Measurements from ENCODE around the gene TMEM191C.
"Not testable (repeated sequence)": the region's sequence is repeated elsewhere in the genome, so short reads cannot be mapped to it uniquely, and the experiment has no call there.

Gene TMEM191C

DNA sequence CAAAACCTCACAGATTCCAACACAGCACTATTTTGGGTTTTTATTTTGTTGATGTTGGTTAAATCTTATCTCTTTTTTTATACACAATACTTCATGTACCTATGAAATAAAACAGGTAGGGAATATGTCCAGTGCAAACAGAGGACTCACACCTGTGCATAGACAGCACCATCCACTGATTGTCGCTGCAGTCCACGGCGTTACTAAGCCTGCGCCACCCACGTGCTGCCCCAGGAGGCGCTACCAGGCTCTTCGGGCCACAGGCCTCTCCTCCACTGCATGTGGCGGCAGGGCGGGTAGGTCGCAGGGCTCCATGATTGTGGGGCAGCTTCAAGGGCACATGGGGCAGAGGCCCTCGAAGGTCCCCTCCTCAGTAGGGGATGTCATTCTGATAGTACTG lies 5.8 kb downstream of the TMEM191C start:
- H3K9ac ChIP-seq (ENCODE audit: insufficient read length, low read depth); H3K36me3 ChIP-seq (ENCODE audit: insufficient read depth, insufficient read length, low read length); DNase-seq (ENCODE audit: low read depth, low spot score); H3K9me3 ChIP-seq (ENCODE audit: insufficient read depth, low read length); H3K4me1 ChIP-seq (ENCODE audit: insufficient read depth, insufficient read length); H3K27me3 ChIP-seq (ENCODE audit: insufficient read depth, insufficient read length); H3K4me3 ChIP-seq (ENCODE audit: insufficient read length, low read depth): not testable (repeated sequence)

DNA sequence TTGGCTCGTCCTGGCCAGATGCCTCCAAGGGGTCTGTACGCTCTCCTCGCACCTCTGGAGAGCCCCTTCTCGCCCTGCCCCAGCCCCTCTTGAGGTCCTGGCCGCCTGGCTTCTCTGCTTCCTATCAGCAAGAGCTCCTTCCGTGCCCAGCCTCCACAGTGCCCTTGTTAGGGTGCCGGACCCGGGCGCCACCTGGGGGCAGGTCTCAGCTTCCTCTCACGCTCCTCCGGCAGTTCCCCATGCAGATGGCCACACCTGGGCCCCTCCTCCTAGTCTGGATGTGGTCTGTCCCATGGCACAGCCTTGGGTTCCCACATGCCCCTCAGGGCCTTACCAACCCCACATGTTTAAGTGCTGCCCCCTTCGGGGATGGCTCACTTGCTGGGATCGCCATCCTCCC lies 6.5 kb downstream of the TMEM191C start:
- DNase-seq (ENCODE audit: low read depth, low spot score); H3K36me3 ChIP-seq (ENCODE audit: insufficient read depth, insufficient read length, low read length); H3K4me3 ChIP-seq (ENCODE audit: insufficient read length, low read depth); H3K4me1 ChIP-seq (ENCODE audit: insufficient read depth, insufficient read length); H3K27me3 ChIP-seq (ENCODE audit: insufficient read depth, insufficient read length); H3K9ac ChIP-seq (ENCODE audit: insufficient read length, low read depth); H3K9me3 ChIP-seq (ENCODE audit: insufficient read depth, low read length): not testable (repeated sequence)

DNA sequence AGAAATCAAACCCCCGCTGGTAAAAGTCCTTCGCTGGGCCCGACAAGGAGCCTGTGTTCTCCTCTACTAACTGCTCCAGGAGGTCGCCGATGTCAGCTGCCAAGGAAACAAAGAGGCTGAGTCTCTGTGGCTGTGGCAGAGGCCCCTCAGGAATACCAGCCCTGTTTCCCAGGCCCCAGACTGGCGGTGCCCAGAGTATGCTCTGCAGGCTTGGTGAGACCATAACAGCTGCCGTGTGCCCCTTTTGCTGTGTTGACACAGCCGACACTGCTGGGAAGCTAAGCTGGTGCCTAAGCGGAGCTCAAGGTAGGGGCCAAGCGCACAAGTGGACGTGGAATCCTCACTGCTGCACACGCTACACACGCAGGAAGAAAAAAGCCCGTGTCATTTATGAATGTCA lies 16.9 kb downstream of the TMEM191C start:
- H3K9ac ChIP-seq (ENCODE audit: insufficient read length, low read depth); H3K36me3 ChIP-seq (ENCODE audit: insufficient read depth, insufficient read length, low read length); H3K9me3 ChIP-seq (ENCODE audit: insufficient read depth, low read length); H3K4me1 ChIP-seq (ENCODE audit: insufficient read depth, insufficient read length); H3K27me3 ChIP-seq (ENCODE audit: insufficient read depth, insufficient read length); H3K4me3 ChIP-seq (ENCODE audit: insufficient read length, low read depth); DNase-seq (ENCODE audit: low read depth, low spot score): not testable (repeated sequence)

DNA sequence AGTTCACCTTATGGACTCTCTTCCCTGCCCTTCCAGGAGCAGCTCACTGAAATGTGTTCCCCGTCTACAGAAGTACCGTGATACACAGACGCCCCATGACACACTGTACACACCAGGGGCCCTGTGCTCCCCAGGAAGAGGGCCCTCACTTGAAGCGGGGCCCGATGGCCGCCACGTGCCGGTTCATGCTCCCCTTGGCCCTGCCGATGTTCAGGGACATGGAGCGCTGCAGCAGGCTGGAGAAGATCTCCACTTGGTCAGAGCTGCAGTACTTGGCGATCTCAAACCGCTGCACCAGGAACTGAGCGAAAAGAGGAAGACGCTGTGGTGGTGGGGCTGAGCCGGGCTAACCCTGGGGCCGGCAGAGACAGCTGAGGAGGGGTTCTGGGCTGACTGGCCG lies 20.5 kb downstream of the TMEM191C start:
- not testable (repeated sequence) for DNase-seq (ENCODE audit: low read depth, low spot score); H3K9me3 ChIP-seq (ENCODE audit: insufficient read depth, low read length); H3K9ac ChIP-seq (ENCODE audit: insufficient read length, low read depth); H3K4me3 ChIP-seq (ENCODE audit: insufficient read length, low read depth); H3K36me3 ChIP-seq (ENCODE audit: insufficient read depth, insufficient read length, low read length); H3K27me3 ChIP-seq (ENCODE audit: insufficient read depth, insufficient read length); H3K4me1 ChIP-seq (ENCODE audit: insufficient read depth, insufficient read length)

DNA sequence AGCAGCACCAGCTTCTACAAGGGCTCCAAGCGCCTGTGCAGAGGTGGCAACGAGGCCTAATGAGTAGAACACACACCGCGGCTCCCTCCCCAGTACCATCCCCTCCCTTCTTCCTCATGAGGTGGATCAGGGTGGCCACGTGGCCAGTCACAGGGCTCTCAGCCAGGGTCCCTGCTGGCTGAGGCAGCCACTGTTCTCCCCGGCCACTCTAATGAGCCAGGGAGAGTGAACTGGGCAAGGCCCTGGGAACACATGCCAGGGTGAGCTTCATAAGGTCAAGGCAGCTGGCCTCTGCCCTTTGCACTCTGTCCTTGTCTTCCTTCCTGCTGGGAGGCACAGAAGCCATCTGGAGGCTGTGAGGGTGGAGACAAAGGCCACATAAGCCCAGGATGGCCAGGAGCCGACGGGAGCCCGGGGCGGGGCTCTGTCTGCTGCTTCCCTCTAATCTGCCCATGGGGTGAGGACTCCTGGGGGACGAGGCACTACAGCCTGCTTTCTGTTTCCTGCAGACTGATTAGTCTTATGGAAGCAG lies 22.0 kb downstream of the TMEM191C start:
- DNase-seq (ENCODE audit: low read depth, low spot score) = not testable (repeated sequence)

DNA sequence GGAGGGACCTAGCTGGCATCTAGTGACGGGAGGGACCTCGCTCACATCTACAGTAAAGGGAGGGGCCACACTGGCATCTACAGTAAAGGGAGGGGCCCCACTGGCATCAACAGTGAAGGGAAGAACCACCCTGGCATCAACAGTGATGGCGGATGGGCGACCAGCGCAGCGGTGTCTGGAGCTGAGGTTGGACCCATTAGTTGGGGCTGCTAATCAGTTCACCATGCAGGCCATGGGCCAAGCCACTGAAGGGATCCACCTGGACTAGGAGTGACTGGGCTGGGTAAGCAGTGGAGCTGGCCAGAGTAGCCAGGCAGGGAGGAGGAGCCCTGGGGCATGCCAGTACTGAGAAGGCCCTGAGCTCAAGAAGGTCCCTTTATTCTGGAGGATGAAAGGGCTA lies 23.4 kb downstream of the TMEM191C start:
- H3K4me3 ChIP-seq (ENCODE audit: insufficient read length, low read depth); DNase-seq (ENCODE audit: low read depth, low spot score); H3K9ac ChIP-seq (ENCODE audit: insufficient read length, low read depth); H3K4me1 ChIP-seq (ENCODE audit: insufficient read depth, insufficient read length); H3K36me3 ChIP-seq (ENCODE audit: insufficient read depth, insufficient read length, low read length); H3K9me3 ChIP-seq (ENCODE audit: insufficient read depth, low read length); H3K27me3 ChIP-seq (ENCODE audit: insufficient read depth, insufficient read length): not testable (repeated sequence)

More for the DNA sequence above, 22.0 kb downstream of the TMEM191C start:
- not testable (repeated sequence) for H3K4me1 ChIP-seq (ENCODE audit: insufficient read depth, insufficient read length); H3K9ac ChIP-seq (ENCODE audit: insufficient read length, low read depth); H3K9me3 ChIP-seq (ENCODE audit: insufficient read depth, low read length); H3K4me3 ChIP-seq (ENCODE audit: insufficient read length, low read depth); H3K36me3 ChIP-seq (ENCODE audit: insufficient read depth, insufficient read length, low read length); H3K27me3 ChIP-seq (ENCODE audit: insufficient read depth, insufficient read length)

DNA sequence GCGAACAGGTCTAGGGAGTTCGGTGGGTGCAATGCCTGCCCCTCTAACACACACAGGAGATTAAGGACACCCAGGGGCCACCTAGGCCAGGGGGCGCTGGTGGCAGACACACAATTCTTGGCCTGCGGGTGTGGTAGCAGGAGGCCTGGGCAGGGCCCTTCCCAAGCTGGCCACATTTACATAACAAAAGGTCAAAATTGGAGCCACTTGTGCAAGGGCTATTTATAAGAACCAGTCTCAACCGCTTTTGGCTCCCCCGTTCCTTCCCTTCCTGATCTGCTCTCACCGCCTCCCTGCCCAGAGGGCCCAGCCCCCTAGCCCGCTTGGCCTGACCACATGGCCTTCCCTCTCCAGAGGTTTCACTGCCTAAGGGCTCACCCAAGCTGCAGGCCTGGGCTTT lies 25.1 kb downstream of the TMEM191C start:
- not testable (repeated sequence) for H3K4me1 ChIP-seq (ENCODE audit: insufficient read depth, insufficient read length); H3K36me3 ChIP-seq (ENCODE audit: insufficient read depth, insufficient read length, low read length); H3K9me3 ChIP-seq (ENCODE audit: insufficient read depth, low read length); DNase-seq (ENCODE audit: low read depth, low spot score); H3K4me3 ChIP-seq (ENCODE audit: insufficient read length, low read depth); H3K27me3 ChIP-seq (ENCODE audit: insufficient read depth, insufficient read length); H3K9ac ChIP-seq (ENCODE audit: insufficient read length, low read depth)

DNA sequence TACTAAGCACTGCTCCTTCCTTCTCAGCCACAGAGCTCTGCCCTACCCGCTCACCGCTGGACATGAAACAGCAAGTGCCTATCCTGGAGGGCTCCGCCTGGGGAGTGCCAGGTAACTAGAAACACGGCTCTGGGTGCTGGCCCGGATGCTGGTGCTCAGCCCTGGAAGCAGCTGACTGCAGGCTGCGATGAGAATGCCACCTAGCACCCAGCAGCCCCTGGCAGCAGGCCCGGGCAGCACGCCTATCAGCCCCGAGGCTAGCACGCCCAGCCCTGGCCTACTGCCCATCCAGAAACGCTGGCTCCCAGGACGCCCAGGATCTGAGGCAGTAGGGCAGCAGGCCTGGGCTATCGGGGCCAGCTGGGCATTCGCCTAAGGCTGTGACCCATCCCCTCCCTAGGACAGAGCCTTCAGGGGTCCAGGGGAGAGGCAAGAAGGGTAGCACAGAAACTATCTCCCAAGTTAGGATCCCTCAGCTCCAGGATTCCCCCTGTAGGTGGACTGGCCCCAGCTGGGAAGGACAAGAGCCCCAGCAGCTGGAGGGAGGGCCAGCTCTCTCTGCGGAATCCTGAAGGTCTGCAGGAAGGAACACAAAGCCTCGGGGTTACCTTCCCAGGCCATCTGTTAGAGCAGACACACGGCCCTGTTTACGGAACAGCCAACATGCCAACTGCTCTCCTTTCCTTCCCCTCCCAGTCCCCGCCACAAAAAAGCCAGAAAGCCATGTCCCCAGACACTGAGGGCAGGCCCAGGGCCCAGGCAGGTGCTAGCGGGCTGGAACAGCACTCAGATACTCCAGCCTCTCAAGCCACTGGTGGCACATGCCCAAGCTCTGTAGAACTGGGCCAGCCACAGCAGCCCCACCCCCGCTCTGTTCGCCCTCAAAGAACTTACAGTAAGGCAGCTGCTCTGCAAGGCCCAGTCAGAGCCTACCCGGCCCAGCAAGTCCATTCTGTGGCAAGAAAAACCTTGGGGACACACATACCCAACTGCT lies 26.9 kb downstream of the TMEM191C start:
- H3K4me3 ChIP-seq (ENCODE audit: insufficient read length, low read depth); H3K4me1 ChIP-seq (ENCODE audit: insufficient read depth, insufficient read length); H3K9me3 ChIP-seq (ENCODE audit: insufficient read depth, low read length); DNase-seq (ENCODE audit: low read depth, low spot score); H3K27me3 ChIP-seq (ENCODE audit: insufficient read depth, insufficient read length); H3K36me3 ChIP-seq (ENCODE audit: insufficient read depth, insufficient read length, low read length); H3K9ac ChIP-seq (ENCODE audit: insufficient read length, low read depth): not testable (repeated sequence)

DNA sequence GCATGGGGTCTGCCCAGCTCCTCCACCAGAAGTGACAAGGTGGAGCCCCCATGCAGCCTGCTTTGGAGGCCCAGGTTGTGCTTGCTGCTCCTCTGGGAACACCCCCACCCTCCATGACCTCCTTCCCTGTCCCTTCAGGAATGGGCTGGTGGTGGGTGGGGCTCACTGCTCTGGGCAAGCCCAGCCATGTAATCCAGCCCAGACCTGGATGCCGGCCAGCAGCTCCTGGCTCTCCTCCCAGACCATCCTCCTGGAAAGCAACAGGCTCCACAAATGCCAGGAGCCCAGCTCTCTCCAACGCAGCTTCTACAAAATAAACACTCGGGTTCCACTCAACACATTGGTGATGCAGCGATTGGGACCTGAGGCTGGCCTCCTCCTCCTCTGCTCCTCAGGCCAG lies 30.8 kb downstream of the TMEM191C start:
- not testable (repeated sequence) for DNase-seq (ENCODE audit: low read depth, low spot score); H3K9me3 ChIP-seq (ENCODE audit: insufficient read depth, low read length); H3K36me3 ChIP-seq (ENCODE audit: insufficient read depth, insufficient read length, low read length); H3K9ac ChIP-seq (ENCODE audit: insufficient read length, low read depth); H3K4me3 ChIP-seq (ENCODE audit: insufficient read length, low read depth); H3K4me1 ChIP-seq (ENCODE audit: insufficient read depth, insufficient read length); H3K27me3 ChIP-seq (ENCODE audit: insufficient read depth, insufficient read length)

DNA sequence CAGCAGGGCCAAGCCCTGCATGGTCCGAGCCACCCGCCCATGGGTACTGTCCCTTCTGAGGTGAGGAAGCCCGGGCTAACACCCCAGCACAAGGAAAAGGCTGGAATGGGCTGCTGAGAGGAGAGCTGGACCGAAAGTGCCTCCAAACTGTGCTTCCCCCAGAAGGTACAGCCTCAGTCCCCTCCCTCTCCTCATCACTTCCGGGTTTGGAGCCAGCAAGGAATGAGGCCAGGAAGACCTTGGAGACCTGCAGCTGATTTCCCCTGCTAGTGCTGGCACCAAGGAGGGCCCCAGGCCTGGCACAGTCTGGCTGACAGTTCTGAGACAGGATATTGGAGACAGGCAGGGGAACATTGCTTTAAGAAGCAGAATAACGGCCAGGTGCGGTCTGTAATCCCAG lies 31.3 kb downstream of the TMEM191C start:
- H3K9me3 ChIP-seq (ENCODE audit: insufficient read depth, low read length); H3K4me1 ChIP-seq (ENCODE audit: insufficient read depth, insufficient read length); H3K4me3 ChIP-seq (ENCODE audit: insufficient read length, low read depth); H3K9ac ChIP-seq (ENCODE audit: insufficient read length, low read depth); DNase-seq (ENCODE audit: low read depth, low spot score); H3K27me3 ChIP-seq (ENCODE audit: insufficient read depth, insufficient read length); H3K36me3 ChIP-seq (ENCODE audit: insufficient read depth, insufficient read length, low read length): not testable (repeated sequence)

DNA sequence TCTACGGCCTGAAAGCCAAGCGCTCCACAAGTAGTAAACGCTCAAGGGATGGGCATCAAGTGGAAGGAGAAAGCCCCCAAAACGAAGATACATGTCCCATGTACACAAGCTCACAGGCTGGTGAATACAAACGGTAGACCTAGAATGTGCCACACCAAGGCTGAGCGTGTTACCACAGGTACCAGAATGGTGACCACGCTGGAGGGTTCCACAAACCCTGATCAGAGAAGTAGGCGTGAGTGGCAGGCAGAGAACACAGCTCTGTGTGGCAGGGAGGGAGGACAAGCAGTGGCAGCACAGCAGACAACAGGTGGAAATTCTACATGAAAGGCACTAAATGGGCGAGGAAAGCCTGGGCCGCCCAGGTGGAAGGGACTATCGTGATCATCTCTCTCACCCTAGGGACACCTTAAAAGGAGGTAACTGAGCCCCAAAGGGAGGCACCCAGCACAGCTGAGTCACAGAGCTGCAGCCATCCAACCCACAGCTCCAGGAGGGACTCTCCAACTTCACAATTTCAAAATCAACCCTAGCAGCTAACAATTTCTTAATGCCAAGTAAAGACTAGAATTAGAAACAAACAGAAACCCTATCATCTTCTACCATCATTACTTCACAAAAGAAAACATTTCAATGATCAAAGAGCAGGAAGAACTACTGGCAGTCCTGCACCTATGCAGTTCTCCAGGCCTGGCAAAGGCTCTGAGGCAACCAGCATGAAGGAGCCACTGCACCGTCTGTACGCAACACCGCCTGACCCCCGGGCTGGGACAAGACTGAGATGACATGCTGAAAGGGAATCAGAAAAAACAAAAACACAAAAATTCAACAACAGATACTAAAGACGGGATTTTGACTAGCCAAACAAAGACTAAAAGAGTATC lies 32.7 kb downstream of the TMEM191C start:
- not testable (repeated sequence) for H3K4me3 ChIP-seq (ENCODE audit: insufficient read length, low read depth); DNase-seq (ENCODE audit: low read depth, low spot score); H3K9me3 ChIP-seq (ENCODE audit: insufficient read depth, low read length)

More for the DNA sequence above, 32.7 kb downstream of the TMEM191C start:
- not testable (repeated sequence) for H3K4me1 ChIP-seq (ENCODE audit: insufficient read depth, insufficient read length); H3K9ac ChIP-seq (ENCODE audit: insufficient read length, low read depth); H3K27me3 ChIP-seq (ENCODE audit: insufficient read depth, insufficient read length); H3K36me3 ChIP-seq (ENCODE audit: insufficient read depth, insufficient read length, low read length)
